ENCODE measurements around the gene LRRC46.

DNA sequence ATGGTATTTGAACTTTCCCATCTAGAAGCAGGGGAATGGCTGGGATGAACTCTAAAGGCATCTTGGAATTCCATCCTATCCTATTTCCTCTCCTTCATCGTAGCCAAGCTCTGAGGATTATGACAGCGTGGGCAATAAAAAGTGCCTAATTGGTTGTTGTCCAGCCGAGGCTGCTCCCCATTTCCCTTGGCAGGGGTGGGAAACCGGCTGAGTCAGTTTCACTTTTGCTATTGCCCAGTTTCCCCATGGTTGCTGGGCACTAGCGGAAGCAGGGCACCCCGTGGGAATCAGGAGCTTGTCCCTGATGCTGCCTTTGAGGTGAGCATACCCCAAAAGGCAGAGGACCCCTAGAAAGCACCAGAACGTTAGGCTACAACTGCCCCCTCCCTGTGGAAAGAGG is 50.8 kb downstream of the LRRC46 start:
- no peak for TF ChIP-seq SUZ12 (IDR thresholded peaks at IDR 0.05)
- no peak for TF ChIP-seq SP1 (IDR thresholded peaks at IDR 0.05)
- no peak for TF ChIP-seq ARNT (IDR thresholded peaks at IDR 0.05)
- TF ChIP-seq FOXK2 (IDR thresholded peaks at IDR 0.05): no peak
- TF ChIP-seq BHLHE40 (IDR thresholded peaks at IDR 0.05; ENCODE audit: borderline replicate concordance): no peak

All from HEK293T (cell line).